ENCODE results near the gene TMEM72.

The TMEM72 gene

DNA sequence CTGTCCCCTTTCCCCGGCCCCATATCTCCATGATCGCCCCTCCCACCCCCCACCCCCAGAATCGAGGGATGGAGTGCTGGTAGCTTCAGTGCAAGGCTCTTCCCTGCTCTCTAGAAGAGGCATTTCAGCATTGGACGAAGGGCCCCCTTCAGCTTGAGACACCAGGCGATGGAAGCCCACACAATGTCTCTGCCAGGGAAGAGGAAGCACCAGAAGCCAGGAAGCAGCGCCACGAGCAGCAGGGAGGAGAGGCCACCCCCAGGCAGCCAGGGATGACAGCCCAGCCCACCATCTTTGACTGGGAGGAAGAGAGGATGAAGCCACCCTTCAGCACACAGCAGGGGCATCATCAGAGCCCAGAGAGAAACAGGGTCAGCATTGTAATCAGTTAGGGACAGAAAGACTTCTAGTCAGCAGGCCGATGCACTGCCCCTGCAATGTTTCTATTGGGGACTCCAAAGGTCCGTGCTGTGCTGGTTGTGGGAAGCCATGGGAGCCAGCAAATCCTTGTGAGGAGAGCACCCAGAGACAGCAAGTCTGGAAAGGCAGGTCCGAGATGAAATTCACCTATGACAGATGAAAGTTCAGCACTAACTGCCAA is 15.7 kb downstream of the TMEM72 start:
- TF ChIP-seq EZH2phosphoT487 (IDR thresholded peaks at IDR 0.05; ENCODE audit: borderline replicate concordance) (no peak), CTCF (conservative IDR thresholded peaks at IDR 0.05; ENCODE audit: low read length) (no peak)

DNA sequence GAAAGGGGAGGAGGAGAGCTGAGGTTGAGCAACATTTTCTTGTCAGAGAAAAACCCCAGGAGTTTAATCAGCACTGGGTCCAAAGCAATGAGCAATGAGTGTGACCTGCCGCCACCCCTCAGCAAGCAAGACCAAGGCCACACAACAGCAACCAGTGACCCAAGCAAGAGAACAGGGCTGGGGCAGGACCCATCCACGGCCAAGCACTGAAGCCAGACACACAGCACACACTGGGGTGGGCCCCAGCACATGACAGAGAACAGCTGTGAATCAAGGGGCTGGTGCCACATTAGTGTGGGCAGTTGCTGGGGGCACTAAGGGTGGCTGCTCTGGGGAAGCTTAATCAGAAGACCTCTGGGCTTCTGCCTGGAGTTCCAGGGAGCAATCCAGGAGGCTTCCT is 16.2 kb downstream of the TMEM72 start:
- Histone ChIP-seq H3K79me2 (ENCODE audit: insufficient read depth, low read length) (no peaks in the 10 kb centered on the region), H3K9ac (ENCODE audit: low read depth, low read length, poor library complexity, severe bottlenecking) (no peak overlapping the region), H3K9me2 (replicated peaks; ENCODE audit: low read depth, low read length) (no peaks in the 10 kb centered on the region), H3K9me3 (ENCODE audit: insufficient read depth, low read depth, low read length) (no peaks in the 10 kb centered on the region), H2AFZ (ENCODE audit: low read length) (no peak overlapping the region), H3K4me1 (ENCODE audit: insufficient read depth, low read length, poor library complexity, severe bottlenecking) (peaks cover 5% of the 10 kb centered on the region), H3K4me3 (ENCODE audit: low read length, poor library complexity, severe bottlenecking) (no peak overlapping the region), H3K36me3 (ENCODE audit: insufficient read depth, low read length) (no peaks in the 10 kb centered on the region), H3K27me3 (ENCODE audit: insufficient read depth, low read length, poor library complexity, severe bottlenecking) (no peaks in the 10 kb centered on the region), H3F3A (ENCODE audit: low read depth) (no peaks in the 10 kb centered on the region), H4K20me1 (ENCODE audit: insufficient read depth, low read length, poor library complexity, severe bottlenecking) (no peaks in the 10 kb centered on the region), H3K4me2 (ENCODE audit: low read depth, low read length, poor library complexity, severe bottlenecking) (no peak overlapping the region)
- TF ChIP-seq CTCF (conservative IDR thresholded peaks at IDR 0.05; ENCODE audit: low read length), result no peak
- TF ChIP-seq EZH2phosphoT487 (IDR thresholded peaks at IDR 0.05; ENCODE audit: borderline replicate concordance), result no peak

More for the DNA sequence above, 15.7 kb downstream of the TMEM72 start:
- Histone ChIP-seq H3K36me3 (ENCODE audit: insufficient read depth, low read length) (no peaks in the 10 kb centered on the region), H3F3A (ENCODE audit: low read depth) (no peaks in the 10 kb centered on the region), H3K79me2 (ENCODE audit: insufficient read depth, low read length) (no peaks in the 10 kb centered on the region), H3K9me2 (replicated peaks; ENCODE audit: low read depth, low read length) (no peaks in the 10 kb centered on the region), H3K27me3 (ENCODE audit: insufficient read depth, low read length, poor library complexity, severe bottlenecking) (no peaks in the 10 kb centered on the region), H3K9me3 (ENCODE audit: insufficient read depth, low read depth, low read length) (no peaks in the 10 kb centered on the region), H4K20me1 (ENCODE audit: insufficient read depth, low read length, poor library complexity, severe bottlenecking) (no peaks in the 10 kb centered on the region), H3K4me1 (ENCODE audit: insufficient read depth, low read length, poor library complexity, severe bottlenecking) (peaks cover 5% of the 10 kb centered on the region), H3K9ac (ENCODE audit: low read depth, low read length, poor library complexity, severe bottlenecking) (no peak overlapping the region), H2AFZ (ENCODE audit: low read length) (no peak overlapping the region), H3K4me3 (ENCODE audit: low read length, poor library complexity, severe bottlenecking) (no peak overlapping the region), H3K4me2 (ENCODE audit: low read depth, low read length, poor library complexity, severe bottlenecking) (no peak overlapping the region)

- Histone ChIP-seq H3K79me2 (ENCODE audit: insufficient read depth, low read length) (no peaks in the 10 kb centered on the region), H3K9me2 (replicated peaks; ENCODE audit: low read depth, low read length) (no peaks in the 10 kb centered on the region), H3K9ac (ENCODE audit: low read depth, low read length, poor library complexity, severe bottlenecking) (no peak overlapping the region), H2AFZ (ENCODE audit: low read length) (no peak overlapping the region), H3F3A (ENCODE audit: low read depth) (no peaks in the 10 kb centered on the region), H3K4me3 (ENCODE audit: low read length, poor library complexity, severe bottlenecking) (no peak overlapping the region), H4K20me1 (ENCODE audit: insufficient read depth, low read length, poor library complexity, severe bottlenecking) (no peaks in the 10 kb centered on the region), H3K4me2 (ENCODE audit: low read depth, low read length, poor library complexity, severe bottlenecking) (no peak overlapping the region), H3K4me1 (ENCODE audit: insufficient read depth, low read length, poor library complexity, severe bottlenecking) (peaks cover 12% of the 10 kb centered on the region), H3K36me3 (ENCODE audit: insufficient read depth, low read length) (no peaks in the 10 kb centered on the region), H3K9me3 (ENCODE audit: insufficient read depth, low read depth, low read length) (no peaks in the 10 kb centered on the region), H3K27me3 (ENCODE audit: insufficient read depth, low read length, poor library complexity, severe bottlenecking) (no peaks in the 10 kb centered on the region)
- no peak for TF ChIP-seq CTCF (conservative IDR thresholded peaks at IDR 0.05; ENCODE audit: low read length)
- no peak for TF ChIP-seq EZH2phosphoT487 (IDR thresholded peaks at IDR 0.05; ENCODE audit: borderline replicate concordance)
Measured at GRCh38 chr10:44928462-44928861, 17.3 kb downstream of the TMEM72 start.
